ENCODE measurements around the gene FNDC1.

FNDC1 gene

GRCh38 chr6:159163901-159164370, 5.3 kb upstream of the FNDC1 start:
- no peak for DNase-seq

- DNase-seq: no peak
Observed at GRCh38 chr6:159168536-159169192, 536 bp upstream of the FNDC1 start.

- DNase-seq: no peak
Observed at GRCh38 chr6:159169557-159170332, 545 bp downstream of the FNDC1 start.

- no peak for DNase-seq
Observed at GRCh38 chr6:159170333-159170672, 1.1 kb downstream of the FNDC1 start.

- DNase-seq: no peak
Observed at GRCh38 chr6:159170999-159171712, 2.0 kb downstream of the FNDC1 start.

- no peak for DNase-seq
Observed at GRCh38 chr6:159172091-159172491, 2.9 kb downstream of the FNDC1 start.

GRCh38 chr6:159174263-159174969, 5.2 kb downstream of the FNDC1 start:
- DNase-seq: peak; percentile 54

GRCh38 chr6:159176913-159177312, 7.7 kb downstream of the FNDC1 start:
- no peak for DNase-seq

GRCh38 chr6:159178847-159179246, 9.6 kb downstream of the FNDC1 start:
- no peak for DNase-seq

GRCh38 chr6:159180001-159180400, 10.8 kb downstream of the FNDC1 start:
- DNase-seq: no peak

GRCh38 chr6:159181914-159182313, 12.7 kb downstream of the FNDC1 start:
- no peak for DNase-seq

GRCh38 chr6:159184559-159184958, 15.4 kb downstream of the FNDC1 start:
- DNase-seq: no peak

GRCh38 chr6:159190460-159190859, 21.3 kb downstream of the FNDC1 start:
- no peak for DNase-seq

GRCh38 chr6:159193923-159194322, 24.7 kb downstream of the FNDC1 start:
- DNase-seq: no peak

GRCh38 chr6:159194421-159194820, 25.2 kb downstream of the FNDC1 start:
- no peak for DNase-seq

GRCh38 chr6:159196430-159196975, 27.3 kb downstream of the FNDC1 start:
- no peak for DNase-seq

- no peak for DNase-seq
Observed at GRCh38 chr6:159197251-159197650, 28.1 kb downstream of the FNDC1 start.

GRCh38 chr6:159201336-159201735, 32.1 kb downstream of the FNDC1 start:
- no peak for DNase-seq

- DNase-seq: no peak
Observed at GRCh38 chr6:159203304-159204005, 34.3 kb downstream of the FNDC1 start.

GRCh38 chr6:159204605-159205004, 35.4 kb downstream of the FNDC1 start:
- DNase-seq: no peak

- no peak for DNase-seq
Observed at GRCh38 chr6:159212028-159212427, 42.8 kb downstream of the FNDC1 start.
